GM23338 (cell line): ENCODE data around the gene TMEM219. TPM values are rescaled to one million over a fixed set of nuclear protein-coding genes. Genes with fewer than 3 reads are reported as not detected.

Experiments used
- NANOG ChIP-seq: IDR thresholded peaks from 2 replicates; pipeline ENCODE4 v1.6.1; 2016; ENCODE audit warnings: antibody characterized with exemption, borderline replicate concordance
- POLR2AphosphoS5 ChIP-seq: IDR thresholded peaks from 2 replicates; pipeline ENCODE4 v1.6.1; 2016; ENCODE audit warnings: antibody characterized with exemption, low read depth
- STAT1 ChIP-seq: IDR thresholded peaks from one replicate; pipeline ENCODE4 v1.6.1; 2016; ENCODE audit warnings: antibody characterized with exemption; ENCODE audit not compliant: unreplicated experiment
- ZNF331 ChIP-seq: fragments of 250-450 bp; sonication (Bioruptor Pico); IDR thresholded peaks from 2 replicates; pipeline ENCODE4 v1.5.0; 2020; ENCODE audit warnings: low read depth, mild to moderate bottlenecking, moderate library complexity
- polyA plus RNA-seq: library from polyadenylated mRNA; unstranded; fragments of >200 nt; fragmentation: Nextera tagmentation; extraction: Ambion mirVana; gene quantifications from 2 replicates; pipeline ENCODE4 v1.2.1, GENCODE V29; 2016
- total RNA-seq: library from RNA; depleted of rRNA; stranded (reverse); fragments of >200 nt; shearing (Covaris generic); gene quantifications from 2 replicates; pipeline ENCODE4 v1.2.3, GENCODE V29; 2014
- TF ChIP-seq, protein P1 (sequence below): fragments of 250-450 bp; sonication (Bioruptor Pico); IDR thresholded peaks from 2 replicates; pipeline ENCODE4 v1.5.0; 2020; ENCODE audit warnings: mild to moderate bottlenecking, moderate library complexity
- TF ChIP-seq, protein P2 (sequence below): IDR thresholded peaks from one replicate; pipeline ENCODE4 v1.6.1; 2018; ENCODE audit warnings: antibody characterized with exemption; ENCODE audit not compliant: unreplicated experiment

Gene TMEM219
- total and polyA plus RNA-seq, 2 experiments from 2014 or later, result 50.0 to 82.3 TPM

DNA sequence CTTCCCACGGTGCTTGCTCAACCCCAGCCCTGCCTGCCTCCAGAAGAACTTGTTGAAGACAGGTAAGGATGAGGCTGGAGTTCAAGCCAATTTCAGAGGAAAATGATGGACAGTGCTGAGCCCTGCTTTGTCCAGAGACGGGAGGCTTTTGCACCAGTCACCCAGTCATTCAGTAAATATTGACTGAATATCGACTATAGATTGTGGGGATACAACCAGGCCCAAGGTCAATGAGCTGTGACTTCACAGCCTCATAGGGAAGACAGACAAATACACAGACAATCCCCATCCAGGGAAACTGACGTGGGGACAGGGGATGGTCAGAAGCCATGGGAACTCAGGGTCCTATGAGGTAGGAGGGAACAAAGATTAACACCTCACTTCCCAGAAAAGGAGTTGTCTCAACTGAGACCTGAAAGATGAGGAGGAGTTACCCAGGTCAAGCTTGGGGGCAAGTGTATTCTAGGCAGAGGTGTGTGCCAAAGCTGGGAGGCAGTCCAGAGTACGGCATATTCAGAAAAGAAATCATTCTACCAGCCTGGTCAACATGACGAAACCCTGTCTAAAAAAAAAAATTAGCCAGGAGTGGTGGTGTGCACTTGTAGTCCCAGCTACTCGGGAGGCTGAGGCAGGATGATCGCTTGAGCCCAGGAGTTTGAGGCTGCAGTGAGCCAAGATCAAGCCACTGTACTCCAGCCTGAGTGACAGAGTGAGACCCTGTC lies 54.8 kb downstream of the TMEM219 start (continued):
- TF ChIP-seq, protein P1, sequence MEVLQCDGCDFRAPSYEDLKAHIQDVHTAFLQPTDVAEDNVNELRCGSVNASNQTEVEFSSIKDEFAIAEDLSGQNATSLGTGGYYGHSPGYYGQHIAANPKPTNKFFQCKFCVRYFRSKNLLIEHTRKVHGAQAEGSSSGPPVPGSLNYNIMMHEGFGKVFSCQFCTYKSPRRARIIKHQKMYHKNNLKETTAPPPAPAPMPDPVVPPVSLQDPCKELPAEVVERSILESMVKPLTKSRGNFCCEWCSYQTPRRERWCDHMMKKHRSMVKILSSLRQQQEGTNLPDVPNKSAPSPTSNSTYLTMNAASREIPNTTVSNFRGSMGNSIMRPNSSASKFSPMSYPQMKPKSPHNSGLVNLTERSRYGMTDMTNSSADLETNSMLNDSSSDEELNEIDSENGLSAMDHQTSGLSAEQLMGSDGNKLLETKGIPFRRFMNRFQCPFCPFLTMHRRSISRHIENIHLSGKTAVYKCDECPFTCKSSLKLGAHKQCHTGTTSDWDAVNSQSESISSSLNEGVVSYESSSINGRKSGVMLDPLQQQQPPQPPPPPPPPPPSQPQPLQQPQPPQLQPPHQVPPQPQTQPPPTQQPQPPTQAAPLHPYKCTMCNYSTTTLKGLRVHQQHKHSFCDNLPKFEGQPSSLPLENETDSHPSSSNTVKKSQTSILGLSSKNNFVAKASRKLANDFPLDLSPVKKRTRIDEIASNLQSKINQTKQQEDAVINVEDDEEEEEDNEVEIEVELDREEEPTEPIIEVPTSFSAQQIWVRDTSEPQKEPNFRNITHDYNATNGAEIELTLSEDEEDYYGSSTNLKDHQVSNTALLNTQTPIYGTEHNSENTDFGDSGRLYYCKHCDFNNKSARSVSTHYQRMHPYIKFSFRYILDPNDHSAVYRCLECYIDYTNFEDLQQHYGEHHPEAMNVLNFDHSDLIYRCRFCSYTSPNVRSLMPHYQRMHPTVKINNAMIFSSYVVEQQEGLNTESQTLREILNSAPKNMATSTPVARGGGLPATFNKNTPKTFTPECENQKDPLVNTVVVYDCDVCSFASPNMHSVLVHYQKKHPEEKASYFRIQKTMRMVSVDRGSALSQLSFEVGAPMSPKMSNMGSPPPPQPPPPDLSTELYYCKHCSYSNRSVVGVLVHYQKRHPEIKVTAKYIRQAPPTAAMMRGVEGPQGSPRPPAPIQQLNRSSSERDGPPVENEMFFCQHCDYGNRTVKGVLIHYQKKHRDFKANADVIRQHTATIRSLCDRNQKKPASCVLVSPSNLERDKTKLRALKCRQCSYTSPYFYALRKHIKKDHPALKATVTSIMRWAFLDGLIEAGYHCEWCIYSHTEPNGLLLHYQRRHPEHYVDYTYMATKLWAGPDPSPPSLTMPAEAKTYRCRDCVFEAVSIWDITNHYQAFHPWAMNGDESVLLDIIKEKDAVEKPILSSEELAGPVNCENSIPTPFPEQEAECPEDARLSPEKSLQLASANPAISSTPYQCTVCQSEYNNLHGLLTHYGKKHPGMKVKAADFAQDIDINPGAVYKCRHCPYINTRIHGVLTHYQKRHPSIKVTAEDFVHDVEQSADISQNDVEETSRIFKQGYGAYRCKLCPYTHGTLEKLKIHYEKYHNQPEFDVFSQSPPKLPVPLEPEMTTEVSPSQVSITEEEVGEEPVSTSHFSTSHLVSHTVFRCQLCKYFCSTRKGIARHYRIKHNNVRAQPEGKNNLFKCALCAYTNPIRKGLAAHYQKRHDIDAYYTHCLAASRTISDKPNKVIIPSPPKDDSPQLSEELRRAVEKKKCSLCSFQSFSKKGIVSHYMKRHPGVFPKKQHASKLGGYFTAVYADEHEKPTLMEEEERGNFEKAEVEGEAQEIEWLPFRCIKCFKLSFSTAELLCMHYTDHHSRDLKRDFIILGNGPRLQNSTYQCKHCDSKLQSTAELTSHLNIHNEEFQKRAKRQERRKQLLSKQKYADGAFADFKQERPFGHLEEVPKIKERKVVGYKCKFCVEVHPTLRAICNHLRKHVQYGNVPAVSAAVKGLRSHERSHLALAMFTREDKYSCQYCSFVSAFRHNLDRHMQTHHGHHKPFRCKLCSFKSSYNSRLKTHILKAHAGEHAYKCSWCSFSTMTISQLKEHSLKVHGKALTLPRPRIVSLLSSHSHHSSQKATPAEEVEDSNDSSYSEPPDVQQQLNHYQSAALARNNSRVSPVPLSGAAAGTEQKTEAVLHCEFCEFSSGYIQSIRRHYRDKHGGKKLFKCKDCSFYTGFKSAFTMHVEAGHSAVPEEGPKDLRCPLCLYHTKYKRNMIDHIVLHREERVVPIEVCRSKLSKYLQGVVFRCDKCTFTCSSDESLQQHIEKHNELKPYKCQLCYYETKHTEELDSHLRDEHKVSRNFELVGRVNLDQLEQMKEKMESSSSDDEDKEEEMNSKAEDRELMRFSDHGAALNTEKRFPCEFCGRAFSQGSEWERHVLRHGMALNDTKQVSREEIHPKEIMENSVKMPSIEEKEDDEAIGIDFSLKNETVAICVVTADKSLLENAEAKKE (CRISPR knock-in tag), result no peak
- TF ChIP-seq STAT1, result no peak
- TF ChIP-seq, protein P2, sequence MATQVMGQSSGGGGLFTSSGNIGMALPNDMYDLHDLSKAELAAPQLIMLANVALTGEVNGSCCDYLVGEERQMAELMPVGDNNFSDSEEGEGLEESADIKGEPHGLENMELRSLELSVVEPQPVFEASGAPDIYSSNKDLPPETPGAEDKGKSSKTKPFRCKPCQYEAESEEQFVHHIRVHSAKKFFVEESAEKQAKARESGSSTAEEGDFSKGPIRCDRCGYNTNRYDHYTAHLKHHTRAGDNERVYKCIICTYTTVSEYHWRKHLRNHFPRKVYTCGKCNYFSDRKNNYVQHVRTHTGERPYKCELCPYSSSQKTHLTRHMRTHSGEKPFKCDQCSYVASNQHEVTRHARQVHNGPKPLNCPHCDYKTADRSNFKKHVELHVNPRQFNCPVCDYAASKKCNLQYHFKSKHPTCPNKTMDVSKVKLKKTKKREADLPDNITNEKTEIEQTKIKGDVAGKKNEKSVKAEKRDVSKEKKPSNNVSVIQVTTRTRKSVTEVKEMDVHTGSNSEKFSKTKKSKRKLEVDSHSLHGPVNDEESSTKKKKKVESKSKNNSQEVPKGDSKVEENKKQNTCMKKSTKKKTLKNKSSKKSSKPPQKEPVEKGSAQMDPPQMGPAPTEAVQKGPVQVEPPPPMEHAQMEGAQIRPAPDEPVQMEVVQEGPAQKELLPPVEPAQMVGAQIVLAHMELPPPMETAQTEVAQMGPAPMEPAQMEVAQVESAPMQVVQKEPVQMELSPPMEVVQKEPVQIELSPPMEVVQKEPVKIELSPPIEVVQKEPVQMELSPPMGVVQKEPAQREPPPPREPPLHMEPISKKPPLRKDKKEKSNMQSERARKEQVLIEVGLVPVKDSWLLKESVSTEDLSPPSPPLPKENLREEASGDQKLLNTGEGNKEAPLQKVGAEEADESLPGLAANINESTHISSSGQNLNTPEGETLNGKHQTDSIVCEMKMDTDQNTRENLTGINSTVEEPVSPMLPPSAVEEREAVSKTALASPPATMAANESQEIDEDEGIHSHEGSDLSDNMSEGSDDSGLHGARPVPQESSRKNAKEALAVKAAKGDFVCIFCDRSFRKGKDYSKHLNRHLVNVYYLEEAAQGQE, result no peak
- no peak for TF ChIP-seq ZNF331
- no peak for TF ChIP-seq NANOG
- no peak for TF ChIP-seq POLR2AphosphoS5
